Tibial artery (tissue), 4 donors: ENCODE results near the gene FBRS.
"Not testable (repeated sequence)": the region's sequence is repeated elsewhere in the genome, so short reads cannot be mapped to it uniquely, and the experiment has no call there.

ENCODE experiments used
- DNase-seq, 2 donors: peaks; one replicate each; pipeline ENCODE4 v3.0.0-alpha.2; 2019
- H3K27ac ChIP-seq, 2 donors: fragments of 200-600 bp; sonication (generic) in 1 of 2; 1 replicate in 1 of 2; 2 replicates in 1 of 2; pipeline ENCODE4 v1.5.1; 2018 to 2019; ENCODE audit warnings: mild to moderate bottlenecking in 1 of 2
- H3K27me3 ChIP-seq, 2 donors: fragments of 200-600 bp; sonication (generic) in 1 of 2; one replicate each; pipeline versions ENCODE4 v1.5.1 to v1.6.0; 2016 to 2019
- H3K36me3 ChIP-seq, 3 donors: fragments of 200-600 bp; sonication (generic) in 2 of 3; one replicate each; pipeline ENCODE4 v1.5.1; 2016 to 2019; ENCODE audit warnings: mild to moderate bottlenecking in 2 of 3
- H3K4me1 ChIP-seq, 4 donors: fragments of 200-600 bp; sonication (generic) in 2 of 4; 1 replicate in 3 of 4; 2 replicates in 1 of 4; pipeline ENCODE4 v1.5.1; 2016 to 2019
- H3K4me3 ChIP-seq, 2 donors: fragments of 200-600 bp; sonication (generic) in 1 of 2; 1 replicate in 1 of 2; 2 replicates in 1 of 2; pipeline ENCODE4 v1.5.1; 2018 to 2019; ENCODE audit warnings: mild to moderate bottlenecking in 2 of 2
- H3K9me3 ChIP-seq, 3 donors: fragments of 200-600 bp; sonication (generic) in 1 of 3; one replicate each; pipeline ENCODE4 v1.5.1; 2016 to 2019
- intact Hi-C: fragments of 100-400 bp; cut with DNase I; formaldehyde crosslinking; loops from one replicate; pipeline ENCODE4 v1.15.0; 2023; ENCODE audit warnings: low total_unique reads
- TF ChIP-seq, protein P1 (sequence below), 2 experiments: fragments of 200-600 bp in 1 of 2; fragments of 450-650 bp in 1 of 2; IDR thresholded peaks; one replicate each; pipeline ENCODE4 v1.5.1; 2017 to 2019; ENCODE audit warnings: antibody characterized with exemption in 2 of 2, mild to moderate bottlenecking in 1 of 2, moderate library complexity in 1 of 2

Gene FBRS

DNA sequence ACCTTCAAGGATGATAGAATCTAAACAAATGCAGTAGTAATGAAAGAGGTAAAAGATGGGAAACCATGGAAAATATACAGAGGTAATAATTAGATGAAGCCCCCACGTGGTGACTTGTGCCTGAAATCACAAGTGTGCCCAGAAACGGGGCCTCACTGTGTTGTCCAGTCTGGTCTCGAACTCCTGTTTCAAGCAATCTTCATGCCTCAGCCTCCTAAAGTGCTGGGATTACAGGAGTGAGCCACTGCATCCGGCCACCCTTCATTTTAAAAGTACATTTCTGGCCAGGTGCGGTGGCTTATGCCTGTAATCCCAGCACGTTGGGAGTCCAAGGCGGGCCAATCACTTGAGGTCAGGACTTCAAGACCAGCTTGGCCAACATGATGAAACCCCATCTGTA lies 21.6 kb upstream of the FBRS start:
- H3K4me1 ChIP-seq = peaks cover 0 to 21% (median 12%) of the 10 kb centered on the region in 4 donors
- H3K9me3 ChIP-seq = no peaks in the 10 kb centered on the region
- no peak overlapping the region for H3K27ac ChIP-seq
- H3K4me3 ChIP-seq = no peak overlapping the region
- H3K36me3 ChIP-seq = no peaks in the 10 kb centered on the region
- TF ChIP-seq, protein P1, sequence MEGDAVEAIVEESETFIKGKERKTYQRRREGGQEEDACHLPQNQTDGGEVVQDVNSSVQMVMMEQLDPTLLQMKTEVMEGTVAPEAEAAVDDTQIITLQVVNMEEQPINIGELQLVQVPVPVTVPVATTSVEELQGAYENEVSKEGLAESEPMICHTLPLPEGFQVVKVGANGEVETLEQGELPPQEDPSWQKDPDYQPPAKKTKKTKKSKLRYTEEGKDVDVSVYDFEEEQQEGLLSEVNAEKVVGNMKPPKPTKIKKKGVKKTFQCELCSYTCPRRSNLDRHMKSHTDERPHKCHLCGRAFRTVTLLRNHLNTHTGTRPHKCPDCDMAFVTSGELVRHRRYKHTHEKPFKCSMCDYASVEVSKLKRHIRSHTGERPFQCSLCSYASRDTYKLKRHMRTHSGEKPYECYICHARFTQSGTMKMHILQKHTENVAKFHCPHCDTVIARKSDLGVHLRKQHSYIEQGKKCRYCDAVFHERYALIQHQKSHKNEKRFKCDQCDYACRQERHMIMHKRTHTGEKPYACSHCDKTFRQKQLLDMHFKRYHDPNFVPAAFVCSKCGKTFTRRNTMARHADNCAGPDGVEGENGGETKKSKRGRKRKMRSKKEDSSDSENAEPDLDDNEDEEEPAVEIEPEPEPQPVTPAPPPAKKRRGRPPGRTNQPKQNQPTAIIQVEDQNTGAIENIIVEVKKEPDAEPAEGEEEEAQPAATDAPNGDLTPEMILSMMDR (IDR thresholded peaks at IDR 0.05) = no peak
- DNase-seq = no peak
- intact Hi-C loops = loop anchor here (10.0 kb wide), 1 partner anchor 62 kb away; the partner anchor contains the start of gene ZNF688
- H3K27me3 ChIP-seq = no peaks in the 10 kb centered on the region

DNA sequence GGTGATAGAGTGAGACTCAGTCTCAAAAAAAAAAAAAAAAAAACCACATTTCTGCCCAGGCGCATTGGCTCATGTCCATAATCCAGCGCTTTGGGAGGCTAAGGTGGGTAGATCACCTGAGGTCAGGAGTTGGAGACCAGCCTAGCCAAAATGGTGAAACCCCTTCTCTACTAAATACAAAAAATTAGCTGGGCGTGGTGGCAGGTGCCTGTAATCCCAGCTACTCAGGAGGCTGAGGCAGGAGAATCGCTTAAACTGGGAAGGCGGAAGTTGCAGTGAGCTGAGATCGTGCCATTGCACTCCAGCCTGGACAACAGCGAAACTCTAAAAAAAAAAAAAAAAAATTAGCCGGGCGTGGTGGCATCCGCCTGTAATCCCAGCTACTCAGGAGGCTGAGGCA lies 21.1 kb upstream of the FBRS start:
- not testable (repeated sequence) for DNase-seq, H3K27ac ChIP-seq, H3K36me3 ChIP-seq, H3K9me3 ChIP-seq, H3K4me3 ChIP-seq, H3K27me3 ChIP-seq
- H3K4me1 ChIP-seq = peaks cover 0 to 21% (median 12%) of the 10 kb centered on the region in 4 donors
- intact Hi-C loops = loop anchor here (10.0 kb wide), 1 partner anchor 62 kb away; the partner anchor contains the start of gene ZNF688

DNA sequence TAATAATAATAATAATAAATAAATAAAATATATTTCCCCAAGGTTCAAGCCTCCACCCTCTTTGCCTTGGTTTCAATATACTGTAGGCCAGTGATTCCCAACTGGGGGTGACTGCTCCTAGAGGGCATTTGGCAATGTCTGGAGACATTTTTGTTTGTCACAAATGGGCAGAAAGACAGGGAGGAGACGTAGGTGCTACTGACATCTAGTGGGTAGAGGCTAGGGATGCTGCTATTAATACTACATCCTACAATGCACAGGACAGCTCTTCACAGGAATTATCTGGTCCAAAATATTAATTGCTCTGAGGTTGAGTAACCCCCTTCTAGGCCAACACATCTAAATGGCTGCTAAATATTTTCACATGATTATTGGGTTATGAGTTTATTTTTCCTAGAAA lies 20.3 kb upstream of the FBRS start:
- intact Hi-C loops = loop anchor here (10.0 kb wide), 1 partner anchor 63 kb away; the partner anchor contains the start of gene ZNF688
- Histone ChIP-seq H3K27me3 (no peaks in the 10 kb centered on the region), H3K36me3 (no peaks in the 10 kb centered on the region), H3K4me3 (no peak overlapping the region), H3K9me3 (no peaks in the 10 kb centered on the region), H3K27ac (no peak overlapping the region), H3K4me1 (peaks cover 0 to 21% (median 12%) of the 10 kb centered on the region in 4 donors)
- DNase-seq = no peak
- TF ChIP-seq, protein P1 (IDR thresholded peaks at IDR 0.05) = no peak

DNA sequence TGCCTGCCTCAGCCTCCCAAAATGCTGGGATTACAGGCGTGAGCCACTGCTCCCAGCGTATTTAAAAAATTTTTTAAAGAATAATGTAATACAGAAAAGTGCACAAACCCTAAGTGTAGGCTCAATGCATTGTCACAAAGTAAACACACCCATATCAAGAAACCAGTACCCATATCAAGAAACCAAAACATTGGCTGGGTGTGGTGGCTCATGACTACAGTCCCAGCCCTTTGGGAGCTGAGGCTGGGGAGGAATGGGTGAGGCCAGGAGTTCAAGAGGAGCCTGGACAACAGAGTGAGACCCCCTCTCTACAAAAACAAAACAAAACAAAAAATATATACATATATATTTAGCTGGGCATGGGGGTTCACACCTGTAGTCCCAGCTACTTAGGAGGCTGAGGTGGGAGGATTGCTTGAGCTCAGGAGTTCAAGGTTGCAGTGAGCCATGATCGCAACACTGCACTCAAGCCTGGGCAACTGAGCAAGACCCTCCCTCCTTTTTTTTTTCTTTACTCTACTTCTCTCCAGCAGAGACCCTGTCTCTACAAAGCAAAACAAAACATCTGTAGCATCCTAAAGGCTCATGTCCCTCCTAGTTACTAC lies 16.8 kb upstream of the FBRS start:
- no peaks in the 10 kb centered on the region for H3K27me3 ChIP-seq
- no peak overlapping the region for H3K27ac ChIP-seq
- no peaks in the 10 kb centered on the region for H3K36me3 ChIP-seq
- no peak overlapping the region for H3K4me3 ChIP-seq
- no peak for DNase-seq
- TF ChIP-seq, protein P1 (IDR thresholded peaks at IDR 0.05) = no peak
- no peaks in the 10 kb centered on the region for H3K4me1 ChIP-seq
- intact Hi-C loops = no loop called here
- H3K9me3 ChIP-seq = no peaks in the 10 kb centered on the region

DNA sequence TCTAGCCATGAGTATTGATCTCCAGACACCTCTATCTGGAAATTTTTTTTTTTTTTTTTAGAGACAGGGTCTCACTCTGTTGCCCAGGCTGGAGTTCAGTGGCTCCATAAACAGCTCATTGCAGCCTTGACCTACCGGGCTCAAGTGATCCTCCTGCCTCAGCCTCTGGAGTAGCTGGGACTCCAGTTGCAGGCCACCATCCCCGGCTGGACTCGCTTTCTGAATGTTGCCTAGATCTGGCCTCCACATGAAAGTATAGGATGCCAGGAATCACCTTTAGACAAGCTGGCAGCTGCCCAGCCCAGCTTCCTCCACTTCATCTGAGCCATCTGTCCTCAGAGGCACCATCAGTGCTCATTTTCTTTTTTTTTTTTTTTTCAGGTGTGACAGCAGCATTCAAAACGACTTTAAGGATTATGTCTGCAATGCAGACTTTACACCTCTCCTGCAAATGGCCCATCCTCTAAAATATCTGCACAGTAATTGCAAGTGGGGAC lies 13.8 kb upstream of the FBRS start:
- Histone ChIP-seq H3K27me3 (no peaks in the 10 kb centered on the region), H3K9me3 (no peaks in the 10 kb centered on the region), H3K4me1 (peaks cover 0 to 1% (median 0%) of the 10 kb centered on the region in 4 donors), H3K27ac (no peak overlapping the region), H3K4me3 (no peak overlapping the region), H3K36me3 (no peaks in the 10 kb centered on the region)
- TF ChIP-seq, protein P1 (IDR thresholded peaks at IDR 0.05) = no peak
- DNase-seq = no peak
- intact Hi-C loops = no loop called here

DNA sequence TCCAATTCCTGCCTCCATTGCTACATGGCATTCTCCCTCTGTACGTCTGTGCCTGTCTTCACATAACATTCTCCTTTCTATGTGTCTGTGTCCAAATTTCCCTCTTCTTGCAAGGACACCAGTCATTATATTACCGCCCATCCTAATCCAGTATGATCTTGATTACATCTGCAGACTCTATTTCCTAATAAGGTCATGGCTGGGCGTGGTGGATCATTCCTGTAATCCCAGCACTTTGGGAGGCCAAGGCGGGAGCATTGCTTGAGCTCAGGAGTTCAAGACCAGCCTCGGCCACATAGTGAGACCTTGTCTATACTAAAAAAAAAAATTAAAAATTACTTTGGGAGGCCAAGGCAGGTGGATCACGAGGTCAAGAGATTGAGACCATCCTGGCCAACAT lies 12.5 kb upstream of the FBRS start:
- no peak for DNase-seq
- intact Hi-C loops = no loop called here
- no peak overlapping the region for H3K4me3 ChIP-seq
- no peaks in the 10 kb centered on the region for H3K27me3 ChIP-seq
- no peaks in the 10 kb centered on the region for H3K36me3 ChIP-seq
- TF ChIP-seq, protein P1 (IDR thresholded peaks at IDR 0.05) = no peak
- no peak overlapping the region for H3K27ac ChIP-seq
- H3K4me1 ChIP-seq = peaks cover 0 to 8% (median 0%) of the 10 kb centered on the region in 4 donors
- H3K9me3 ChIP-seq = no peaks in the 10 kb centered on the region
